DMS79 treated with DMSO at 0.1 percent for 48 hours (cell line): ENCODE measurements around the gene HOPX.
"Not testable (repeated sequence)": the region's sequence is repeated elsewhere in the genome, so short reads cannot be mapped to it uniquely, and the experiment has no call there.

Experiments used
- DNase-seq: peaks from one replicate; lab custom pipeline; 2025; lab: John Stamatoyannopoulos, UW

The HOPX gene

GRCh38 chr4:56626963-56627362 lies 54.1 kb downstream of the HOPX start:
- no peak for DNase-seq

- no peak for DNase-seq
Measured at GRCh38 chr4:56626420-56626819, 54.7 kb downstream of the HOPX start.

- peak; percentile 53 for DNase-seq
Measured at GRCh38 chr4:56622176-56622575, 58.9 kb downstream of the HOPX start.

GRCh38 chr4:56619816-56620215 lies 61.3 kb downstream of the HOPX start:
- DNase-seq: no peak

GRCh38 chr4:56619160-56619559 lies 61.9 kb downstream of the HOPX start:
- DNase-seq: peak; percentile 18

GRCh38 chr4:56618734-56619133 lies 62.4 kb downstream of the HOPX start:
- DNase-seq: no peak

GRCh38 chr4:56613101-56613862 lies 67.8 kb downstream of the HOPX start:
- DNase-seq: no peak

- no peak for DNase-seq
Measured at GRCh38 chr4:56612282-56612681, 68.8 kb downstream of the HOPX start.

- no peak for DNase-seq
Measured at GRCh38 chr4:56611501-56611900, 69.6 kb downstream of the HOPX start.

GRCh38 chr4:56610170-56610569 lies 70.9 kb downstream of the HOPX start:
- DNase-seq: not testable (repeated sequence)

- DNase-seq: no peak
Measured at GRCh38 chr4:56607926-56608325, 73.2 kb downstream of the HOPX start.

- no peak for DNase-seq
Measured at GRCh38 chr4:56606385-56606784, 74.7 kb downstream of the HOPX start.

- DNase-seq: not testable (repeated sequence)
Measured at GRCh38 chr4:56605464-56605863, 75.6 kb downstream of the HOPX start.

GRCh38 chr4:56603297-56603696 lies 77.8 kb downstream of the HOPX start:
- no peak for DNase-seq
